Karpas-422 (cell line): ENCODE data around the gene CEP135. TPM values are rescaled to one million over a fixed set of nuclear protein-coding genes. Genes with fewer than 3 reads are reported as not detected.

Experiments
- DNase-seq: peaks from one replicate; pipeline ENCODE4 v3.0.0-alpha.2; 2015
- H2AFZ ChIP-seq: fragments of 200-600 bp; sonication (generic); 2 replicates; pipeline ENCODE4 v1.6.1; 2014; ENCODE audit warnings: antibody characterized with exemption, low read length, mixed read lengths
- H3K27ac ChIP-seq: fragments of 200-600 bp; sonication (generic); 2 replicates; pipeline ENCODE4 v1.5.1; 2014; ENCODE audit warnings: mild to moderate bottlenecking, low read length, moderate library complexity
- H3K27me3 ChIP-seq: fragments of 200-600 bp; sonication (generic); 2 replicates; pipeline ENCODE4 v1.6.1; 2014; ENCODE audit warnings: low read length, mixed read lengths
- H3K36me3 ChIP-seq: fragments of 200-600 bp; sonication (generic); 2 replicates; pipeline ENCODE4 v1.6.1; 2014; ENCODE audit warnings: low read length, mixed read lengths; ENCODE audit not compliant: insufficient read depth
- H3K4me1 ChIP-seq: fragments of 200-600 bp; sonication (generic); 2 replicates; pipeline ENCODE4 v1.6.1; 2014; ENCODE audit warnings: mild to moderate bottlenecking, low read length, mixed read lengths
- H3K4me2 ChIP-seq: fragments of 200-600 bp; sonication (generic); 2 replicates; pipeline ENCODE4 v1.6.1; 2014; ENCODE audit warnings: low read length, low read depth, mild to moderate bottlenecking; ENCODE audit not compliant: poor library complexity, severe bottlenecking
- H3K4me3 ChIP-seq: fragments of 200-600 bp; sonication (generic); 2 replicates; pipeline ENCODE4 v1.5.1; 2014; ENCODE audit warnings: mild to moderate bottlenecking, antibody characterized with exemption, low read length, mixed read lengths
- H3K79me2 ChIP-seq: fragments of 200-600 bp; sonication (generic); 2 replicates; pipeline ENCODE4 v1.6.1; 2014; ENCODE audit warnings: mild to moderate bottlenecking, low read length, mixed read lengths
- H3K9ac ChIP-seq: fragments of 200-600 bp; sonication (generic); 2 replicates; pipeline ENCODE4 v1.6.0; 2014; ENCODE audit warnings: low read length
- H3K9me2 ChIP-seq: fragments of 200-600 bp; sonication (generic), shearing (Covaris generic); replicated peaks from 2 replicates; pipeline ENCODE4 v1.6.0; 2014; ENCODE audit warnings: mild to moderate bottlenecking, low read length, moderate library complexity; ENCODE audit not compliant: insufficient read depth
- H3K9me3 ChIP-seq: fragments of 300-700, 200-600 bp; sonication (generic); 2 replicates; pipeline ENCODE4 v1.6.1; 2014; ENCODE audit warnings: low read length, mixed read lengths
- H4K20me1 ChIP-seq: fragments of 200-600 bp; sonication (generic); 2 replicates; pipeline ENCODE4 v1.6.1; 2014; ENCODE audit warnings: mild to moderate bottlenecking, antibody characterized with exemption, low read length, low read depth; ENCODE audit not compliant: insufficient read depth
- total RNA-seq: library from RNA; depleted of rRNA; stranded (reverse); fragments of >200 nt; shearing (Covaris generic); gene quantifications from 2 replicates; pipeline ENCODE4 v1.2.3, GENCODE V29; 2014; ENCODE audit warnings: low replicate concordance

CEP135 gene
- total RNA-seq, 1 experiment from 2014 or later: 16.1 TPM

- Histone ChIP-seq H3K36me3 (peaks cover 16% of the 10 kb centered on the region; the same call in 1 of the 2 replicates), H3K79me2 (0 out of 2 replicates have a peak, but pooled peaks cover 6% of the 10 kb centered on the region), H3K27me3 (no peaks in the 10 kb centered on the region), H4K20me1 (no peaks in the 10 kb centered on the region), H3K4me3 (no peak overlapping the region), H3K27ac (no peak overlapping the region), H3K9me3 (no peaks in the 10 kb centered on the region), H2AFZ (no peak overlapping the region), H3K9me2 (no peaks in the 10 kb centered on the region), H3K4me2 (no peak overlapping the region), H3K9ac (no peak overlapping the region), H3K4me1 (no peaks in the 10 kb centered on the region)
- no peak for DNase-seq
Measured at GRCh38 chr4:55967376-55967775, 18.6 kb downstream of the CEP135 start.

GRCh38 chr4:55973650-55974049, 24.9 kb downstream of the CEP135 start:
- no peak for DNase-seq

DNA sequence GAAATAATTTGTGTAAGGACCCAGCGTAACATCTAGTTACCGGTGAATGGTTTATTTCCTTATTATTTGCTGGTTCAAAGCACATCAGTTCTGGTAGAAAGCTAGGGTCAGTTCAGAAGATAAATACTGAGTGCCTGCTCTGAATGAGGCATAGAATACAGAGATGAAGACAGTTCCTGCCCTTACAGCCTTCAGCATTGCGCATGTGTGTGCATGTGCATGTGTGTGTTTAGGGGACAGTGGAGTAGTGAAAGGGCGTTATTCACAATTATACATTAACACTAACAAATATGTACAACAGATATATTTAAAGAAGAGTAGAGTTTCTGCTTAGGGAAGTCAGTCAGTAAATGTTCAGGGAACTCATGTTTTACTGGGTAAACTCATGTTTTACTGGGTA, 29.1 kb downstream of the CEP135 start:
- no peak overlapping the region for H2AFZ ChIP-seq
- H3K79me2 ChIP-seq: no peaks in the 10 kb centered on the region
- no peaks in the 10 kb centered on the region for H4K20me1 ChIP-seq
- H3K4me2 ChIP-seq: no peak overlapping the region
- no peaks in the 10 kb centered on the region for H3K27me3 ChIP-seq
- peaks cover 28% of the 10 kb centered on the region; the same call in 1 of the 2 replicates for H3K36me3 ChIP-seq
- no peak overlapping the region for H3K4me3 ChIP-seq
- no peaks in the 10 kb centered on the region for H3K9me2 ChIP-seq
- H3K9me3 ChIP-seq: no peaks in the 10 kb centered on the region
- DNase-seq: no peak
- no peak overlapping the region for H3K9ac ChIP-seq
- H3K27ac ChIP-seq: no peak overlapping the region
- H3K4me1 ChIP-seq: peaks cover 16% of the 10 kb centered on the region

More at GRCh38 chr4:55973650-55974049, 24.9 kb downstream of the CEP135 start:
- Histone ChIP-seq H3K4me2 (no peak overlapping the region), H3K79me2 (no peaks in the 10 kb centered on the region), H3K27me3 (no peaks in the 10 kb centered on the region), H3K4me3 (no peak overlapping the region), H3K27ac (no peak overlapping the region), H3K36me3 (peaks cover 12% of the 10 kb centered on the region; the same call in 1 of the 2 replicates), H3K9ac (no peak overlapping the region), H4K20me1 (no peaks in the 10 kb centered on the region), H3K9me3 (no peaks in the 10 kb centered on the region), H3K4me1 (no peaks in the 10 kb centered on the region; the same call in 1 of the 2 replicates), H2AFZ (no peak overlapping the region), H3K9me2 (no peaks in the 10 kb centered on the region)

DNA sequence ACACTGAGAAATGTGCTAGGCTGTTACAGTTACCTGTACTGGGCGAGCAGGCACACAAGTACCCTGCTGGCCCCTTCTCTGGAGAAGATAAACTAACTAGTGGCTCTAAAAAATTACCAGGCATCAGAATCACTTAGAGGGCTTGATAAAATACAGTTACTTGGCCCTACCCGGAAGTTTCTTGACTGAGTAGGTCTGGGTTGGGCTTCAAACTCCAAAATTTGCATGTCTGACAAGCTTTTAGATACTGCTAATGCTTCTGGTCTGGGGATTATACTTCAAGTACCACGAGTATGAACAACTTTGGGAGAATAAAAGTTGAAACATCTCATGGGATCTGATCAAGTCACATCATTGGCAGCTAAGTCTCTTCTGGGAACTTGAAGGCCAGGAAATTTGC, 30.8 kb downstream of the CEP135 start:
- no peak overlapping the region for H3K9ac ChIP-seq
- DNase-seq: no peak

GRCh38 chr4:55980725-55981124, 32.0 kb downstream of the CEP135 start:
- no peak for DNase-seq
- Histone ChIP-seq H2AFZ (no peak overlapping the region), H3K79me2 (no peaks in the 10 kb centered on the region), H3K9me3 (no peaks in the 10 kb centered on the region), H3K9ac (no peak overlapping the region), H4K20me1 (no peaks in the 10 kb centered on the region), H3K4me3 (no peak overlapping the region), H3K4me2 (no peak overlapping the region), H3K27ac (no peak overlapping the region), H3K36me3 (peaks cover 25% of the 10 kb centered on the region; the same call in 1 of the 2 replicates), H3K27me3 (no peaks in the 10 kb centered on the region), H3K9me2 (no peaks in the 10 kb centered on the region), H3K4me1 (peaks cover 16% of the 10 kb centered on the region)

More for the DNA sequence above, 30.8 kb downstream of the CEP135 start:
- H3K9me2 ChIP-seq: no peaks in the 10 kb centered on the region
- no peaks in the 10 kb centered on the region for H3K9me3 ChIP-seq
- peaks cover 30% of the 10 kb centered on the region; the same call in 1 of the 2 replicates for H3K36me3 ChIP-seq
- H3K4me2 ChIP-seq: no peak overlapping the region
- H4K20me1 ChIP-seq: no peaks in the 10 kb centered on the region
- H3K27ac ChIP-seq: no peak overlapping the region
- no peaks in the 10 kb centered on the region for H3K27me3 ChIP-seq
- no peak overlapping the region for H3K4me3 ChIP-seq
- peaks cover 16% of the 10 kb centered on the region for H3K4me1 ChIP-seq
- H2AFZ ChIP-seq: no peak overlapping the region
- H3K79me2 ChIP-seq: no peaks in the 10 kb centered on the region

DNA sequence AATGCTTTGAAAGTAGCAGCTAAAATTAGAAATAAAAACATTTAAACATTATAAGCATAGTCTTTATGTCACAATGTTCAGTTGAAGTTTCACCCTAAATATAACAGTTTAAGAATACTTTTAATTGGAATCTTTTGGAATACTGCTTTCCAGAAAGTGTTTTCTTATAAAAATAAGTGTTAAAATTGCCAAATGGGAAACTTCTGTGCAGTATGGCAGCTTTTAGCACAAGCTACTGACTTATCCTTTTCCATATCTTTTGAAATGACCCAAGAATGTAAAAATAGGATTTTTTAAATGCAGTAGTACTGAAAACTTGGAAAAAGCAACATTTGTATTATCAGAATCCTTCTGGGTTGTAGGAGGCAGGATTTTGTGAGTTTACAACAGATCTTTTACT, 34.2 kb downstream of the CEP135 start:
- Histone ChIP-seq H3K27me3 (no peaks in the 10 kb centered on the region), H3K9ac (no peak overlapping the region), H3K27ac (no peak overlapping the region), H4K20me1 (no peaks in the 10 kb centered on the region), H3K9me3 (no peaks in the 10 kb centered on the region), H3K36me3 (peaks cover 24% of the 10 kb centered on the region; the same call in 1 of the 2 replicates), H3K4me1 (peaks cover 16% of the 10 kb centered on the region), H3K79me2 (no peaks in the 10 kb centered on the region), H2AFZ (no peak overlapping the region), H3K9me2 (no peaks in the 10 kb centered on the region), H3K4me3 (no peak overlapping the region), H3K4me2 (no peak overlapping the region)
- DNase-seq: no peak

- Histone ChIP-seq H3K4me3 (no peak overlapping the region), H3K27me3 (no peaks in the 10 kb centered on the region), H3K9me3 (no peaks in the 10 kb centered on the region), H2AFZ (no peak overlapping the region), H3K9ac (no peak overlapping the region), H3K79me2 (no peaks in the 10 kb centered on the region), H3K9me2 (no peaks in the 10 kb centered on the region), H3K36me3 (no peaks in the 10 kb centered on the region), H3K27ac (no peak overlapping the region), H3K4me1 (no peaks in the 10 kb centered on the region), H3K4me2 (no peak overlapping the region), H4K20me1 (no peaks in the 10 kb centered on the region)
- DNase-seq: no peak
Measured at GRCh38 chr4:55989766-55990165, 41.0 kb downstream of the CEP135 start.

GRCh38 chr4:55993994-55994663, 45.4 kb downstream of the CEP135 start:
- H3K27ac ChIP-seq: no peak overlapping the region
- DNase-seq: no peak
- no peaks in the 10 kb centered on the region for H4K20me1 ChIP-seq
- no peaks in the 10 kb centered on the region for H3K36me3 ChIP-seq
- H2AFZ ChIP-seq: no peak overlapping the region
- no peaks in the 10 kb centered on the region for H3K9me2 ChIP-seq
- no peaks in the 10 kb centered on the region for H3K79me2 ChIP-seq
- no peak overlapping the region for H3K9ac ChIP-seq
- no peak overlapping the region for H3K4me2 ChIP-seq
- H3K9me3 ChIP-seq: no peaks in the 10 kb centered on the region
- H3K4me1 ChIP-seq: no peaks in the 10 kb centered on the region
- no peaks in the 10 kb centered on the region for H3K27me3 ChIP-seq
- H3K4me3 ChIP-seq: no peak overlapping the region
